Measurements from ENCODE around the gene RAD1. TPM values are rescaled to one million over a fixed set of nuclear protein-coding genes. Genes with fewer than 3 reads are reported as not detected.

The RAD1 gene
- polyA plus RNA-seq, 2 of the 4 experiments (the other 2 are of a cell fraction): 41.4 to 41.9 TPM

GRCh38 chr5:34944460-34945047, 29.2 kb upstream of the RAD1 start:
- CTCF ChIA-PET: interaction anchor here (0.7 to 1.2 kb wide), 4 partner anchors 10 to 470 kb away, joined by 3 to 5 read pairs (median 3); no protein-coding TSS in a partner anchor
- no peak overlapping the region for H3K4me3 ChIP-seq
- no peaks in the 10 kb centered on the region for H3K9me3 ChIP-seq
- FAIRE-seq (no peak), DNase-seq (ENCODE audit: low read depth in 1 of 2, low spot score in 1 of 2) (no peak), ATAC-seq (no peak)
- WGBS (ENCODE audit: missing lambda C conversion rate): 87% methylated on average over 11 of the region's 11 CpGs
- POLR2A ChIA-PET: no interaction called here
- TF ChIP-seq ZNF302 (CRISPR knock-in tag; IDR thresholded peaks at IDR 0.05) (no peak), ELK1 (IDR thresholded peaks at IDR 0.05; ENCODE audit: low read depth, low read length) (no peak), FOSL2 (IDR thresholded peaks at IDR 0.05) (no peak), FOSL2 (CRISPR knock-in tag; IDR thresholded peaks at IDR 0.05) (no peak), TFCP2L1 (CRISPR knock-in tag; IDR thresholded peaks at IDR 0.05) (no peak), HOXA7 (CRISPR knock-in tag; IDR thresholded peaks at IDR 0.05) (no peak), EP300 (IDR thresholded peaks at IDR 0.05) (no peak), POLR2A (IDR thresholded peaks at IDR 0.05; ENCODE audit: low read length) (no peak), MYC (IDR thresholded peaks at IDR 0.05; ENCODE audit: borderline replicate concordance, low read length) (no peak), MAFK (IDR thresholded peaks at IDR 0.05; ENCODE audit: partially characterized antibody) (no peak), NPAS2 (CRISPR knock-in tag; IDR thresholded peaks at IDR 0.05; ENCODE audit: borderline replicate concordance) (no peak), NFE2L2 (conservative IDR thresholded peaks at IDR 0.05; ENCODE audit: low read length) (no peak)
- H3K27ac ChIP-seq: no peak overlapping the region
- H3K4me2 ChIP-seq: no peak overlapping the region
- H3K4me1 ChIP-seq: no peaks in the 10 kb centered on the region

GRCh38 chr5:34944044-34944443, 28.7 kb upstream of the RAD1 start:
- 92% methylated on average over 2 of the region's 2 CpGs for WGBS (ENCODE audit: missing lambda C conversion rate)
- ChIA-PET POLR2A (no interaction called here), CTCF (interaction anchor here (0.7 to 0.9 kb wide), 3 partner anchors 9 to 45 kb away, joined by 3 read pairs; no protein-coding TSS in a partner anchor)
- Histone ChIP-seq H3K4me1 (no peaks in the 10 kb centered on the region), H3K4me3 (no peak overlapping the region), H3K4me2 (no peak overlapping the region), H3K9me3 (no peaks in the 10 kb centered on the region), H3K27ac (no peak overlapping the region)
- FAIRE-seq (peak; percentile 13), ATAC-seq (no peak), DNase-seq (ENCODE audit: low read depth in 1 of 2, low spot score in 1 of 2) (no peak)
- TF ChIP-seq CHD4 (IDR thresholded peaks at IDR 0.05; ENCODE audit: borderline replicate concordance) (no peak), HES2 (IDR thresholded peaks at IDR 0.05) (no peak), E2F6 (IDR thresholded peaks at IDR 0.05; ENCODE audit: borderline replicate concordance, low read depth) (no peak), KDM1A (IDR thresholded peaks at IDR 0.05; ENCODE audit: low read depth) (no peak), JUN (IDR thresholded peaks at IDR 0.05) (no peak), NFE2L2 (conservative IDR thresholded peaks at IDR 0.05; ENCODE audit: low read length) (no peak), GATA3 (IDR thresholded peaks at IDR 0.05; ENCODE audit: borderline replicate concordance) (no peak), POLR2AphosphoS2 (conservative IDR thresholded peaks at IDR 0.05; ENCODE audit: low read length) (no peak), BHLHE40 (IDR thresholded peaks at IDR 0.05; ENCODE audit: low read depth, low read length) (no peak), HOXA7 (CRISPR knock-in tag; IDR thresholded peaks at IDR 0.05) (no peak), EHF (CRISPR knock-in tag; IDR thresholded peaks at IDR 0.05) (no peak), HDAC2 (IDR thresholded peaks at IDR 0.05) (no peak), MAZ (IDR thresholded peaks at IDR 0.05; ENCODE audit: borderline replicate concordance, low read depth, low read length) (no peak), MAX (IDR thresholded peaks at IDR 0.05) (no peak)

- WGBS (ENCODE audit: missing lambda C conversion rate): 90% methylated on average over 3 of the region's 3 CpGs
- no peak overlapping the region for H3K27ac ChIP-seq
- H3K9me3 ChIP-seq: no peaks in the 10 kb centered on the region
- no peak for DNase-seq (ENCODE audit: low read depth in 1 of 2, low spot score in 1 of 2)
- H3K4me1 ChIP-seq: no peaks in the 10 kb centered on the region
- POLR2A ChIA-PET: no interaction called here
- no peak for FAIRE-seq
- ATAC-seq: no peak
- CTCF ChIA-PET: no interaction called here
- no peak overlapping the region for H3K4me3 ChIP-seq
- H3K4me2 ChIP-seq: no peak overlapping the region
- TF ChIP-seq HOXB13 (CRISPR knock-in tag; IDR thresholded peaks at IDR 0.05; ENCODE audit: low read depth) (no peak), ELK1 (IDR thresholded peaks at IDR 0.05; ENCODE audit: low read depth, low read length) (no peak), RARB (CRISPR knock-in tag; IDR thresholded peaks at IDR 0.05) (no peak), CBX2 (IDR thresholded peaks at IDR 0.05; ENCODE audit: borderline replicate concordance, low read depth) (no peak), FOSL2 (IDR thresholded peaks at IDR 0.05) (no peak), FOSL2 (CRISPR knock-in tag; IDR thresholded peaks at IDR 0.05) (no peak), SREBF2 (IDR thresholded peaks at IDR 0.05) (no peak), HES2 (IDR thresholded peaks at IDR 0.05) (no peak), ZFP36 (IDR thresholded peaks at IDR 0.05; ENCODE audit: borderline replicate concordance, partially characterized antibody) (no peak), RNF2 (IDR thresholded peaks at IDR 0.05; ENCODE audit: borderline replicate concordance, low read depth) (no peak), EHMT2 (IDR thresholded peaks at IDR 0.05; ENCODE audit: low read depth) (no peak), HEYL (CRISPR knock-in tag; IDR thresholded peaks at IDR 0.05) (no peak), MAFK (IDR thresholded peaks at IDR 0.05; ENCODE audit: partially characterized antibody) (no peak), ZC3H11A (IDR thresholded peaks at IDR 0.05) (no peak)
Measured at GRCh38 chr5:34941936-34942335, 26.6 kb upstream of the RAD1 start.

Measured in A549 (cell line).